ENCODE results near the gene HIVEP3. TPM values are rescaled to one million over a fixed set of nuclear protein-coding genes. Genes with fewer than 3 reads are reported as not detected.

Gene HIVEP3
- total RNA-seq, 1 donor from 2014 or later = 3.6 TPM

DNA sequence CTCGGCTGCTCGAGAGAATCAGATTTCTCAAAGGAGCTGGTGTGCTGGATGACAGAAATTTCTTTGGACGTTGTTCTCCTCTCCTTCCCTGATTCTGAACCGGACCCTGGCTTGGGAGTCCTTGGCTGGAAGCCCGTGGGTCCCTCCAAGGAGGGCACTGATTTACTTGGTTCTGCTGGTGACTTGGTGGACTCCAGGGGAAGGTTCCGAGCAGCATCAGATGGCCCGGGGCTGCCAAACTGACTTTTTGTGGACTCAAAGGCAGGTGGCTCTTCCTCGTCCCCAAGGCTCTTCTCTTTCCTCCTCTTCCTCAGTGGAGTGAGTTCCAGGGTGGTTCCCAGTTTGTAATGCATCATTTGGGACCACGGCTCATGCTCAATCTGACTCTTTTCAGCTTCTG, 336.4 kb downstream of the HIVEP3 start:
- no peak for DNase-seq (ENCODE audit: low spot score)
- Mint-ChIP-seq H3K27me3 (ENCODE audit: low read depth) (no peaks in the 10 kb centered on the region), H3K36me3 (ENCODE audit: low read depth) (peaks cover 1% of the 10 kb centered on the region), H3K27ac (ENCODE audit: unreplicated experiment) (no peak overlapping the region), H3K4me1 (ENCODE audit: low read depth) (no peaks in the 10 kb centered on the region), H3K9me3 (ENCODE audit: low read depth) (peaks cover 4% of the 10 kb centered on the region), H3K4me3 (ENCODE audit: unreplicated experiment) (no peak overlapping the region)
- TF ChIP-seq, protein P1, sequence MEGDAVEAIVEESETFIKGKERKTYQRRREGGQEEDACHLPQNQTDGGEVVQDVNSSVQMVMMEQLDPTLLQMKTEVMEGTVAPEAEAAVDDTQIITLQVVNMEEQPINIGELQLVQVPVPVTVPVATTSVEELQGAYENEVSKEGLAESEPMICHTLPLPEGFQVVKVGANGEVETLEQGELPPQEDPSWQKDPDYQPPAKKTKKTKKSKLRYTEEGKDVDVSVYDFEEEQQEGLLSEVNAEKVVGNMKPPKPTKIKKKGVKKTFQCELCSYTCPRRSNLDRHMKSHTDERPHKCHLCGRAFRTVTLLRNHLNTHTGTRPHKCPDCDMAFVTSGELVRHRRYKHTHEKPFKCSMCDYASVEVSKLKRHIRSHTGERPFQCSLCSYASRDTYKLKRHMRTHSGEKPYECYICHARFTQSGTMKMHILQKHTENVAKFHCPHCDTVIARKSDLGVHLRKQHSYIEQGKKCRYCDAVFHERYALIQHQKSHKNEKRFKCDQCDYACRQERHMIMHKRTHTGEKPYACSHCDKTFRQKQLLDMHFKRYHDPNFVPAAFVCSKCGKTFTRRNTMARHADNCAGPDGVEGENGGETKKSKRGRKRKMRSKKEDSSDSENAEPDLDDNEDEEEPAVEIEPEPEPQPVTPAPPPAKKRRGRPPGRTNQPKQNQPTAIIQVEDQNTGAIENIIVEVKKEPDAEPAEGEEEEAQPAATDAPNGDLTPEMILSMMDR (IDR thresholded peaks at IDR 0.05) = no peak

DNA sequence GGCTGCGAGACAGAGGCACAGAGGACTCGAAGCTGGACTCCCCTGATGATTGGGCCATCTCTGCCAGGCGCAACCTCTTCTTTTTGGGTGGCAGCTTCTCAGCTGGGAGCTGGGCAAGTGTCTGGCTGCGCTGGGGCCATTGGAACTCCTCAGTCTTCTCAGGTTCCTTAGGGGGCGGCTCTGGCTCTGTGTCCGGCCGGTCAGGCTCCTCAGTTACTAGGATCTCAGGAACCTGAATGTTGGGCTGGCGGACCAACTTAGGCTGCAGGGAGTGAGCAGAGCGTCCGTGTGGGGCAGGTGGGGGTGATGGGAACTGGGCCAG, 336.8 kb downstream of the HIVEP3 start:
- DNase-seq (ENCODE audit: low spot score) = no peak
- Mint-ChIP-seq H3K4me1 (ENCODE audit: low read depth) (no peaks in the 10 kb centered on the region), H3K27ac (ENCODE audit: unreplicated experiment) (no peak overlapping the region), H3K36me3 (ENCODE audit: low read depth) (peaks cover 1% of the 10 kb centered on the region), H3K9me3 (ENCODE audit: low read depth) (peaks cover 1% of the 10 kb centered on the region), H3K4me3 (ENCODE audit: unreplicated experiment) (no peak overlapping the region), H3K27me3 (ENCODE audit: low read depth) (no peaks in the 10 kb centered on the region)
- TF ChIP-seq, protein P1 (IDR thresholded peaks at IDR 0.05) = no peak

DNA sequence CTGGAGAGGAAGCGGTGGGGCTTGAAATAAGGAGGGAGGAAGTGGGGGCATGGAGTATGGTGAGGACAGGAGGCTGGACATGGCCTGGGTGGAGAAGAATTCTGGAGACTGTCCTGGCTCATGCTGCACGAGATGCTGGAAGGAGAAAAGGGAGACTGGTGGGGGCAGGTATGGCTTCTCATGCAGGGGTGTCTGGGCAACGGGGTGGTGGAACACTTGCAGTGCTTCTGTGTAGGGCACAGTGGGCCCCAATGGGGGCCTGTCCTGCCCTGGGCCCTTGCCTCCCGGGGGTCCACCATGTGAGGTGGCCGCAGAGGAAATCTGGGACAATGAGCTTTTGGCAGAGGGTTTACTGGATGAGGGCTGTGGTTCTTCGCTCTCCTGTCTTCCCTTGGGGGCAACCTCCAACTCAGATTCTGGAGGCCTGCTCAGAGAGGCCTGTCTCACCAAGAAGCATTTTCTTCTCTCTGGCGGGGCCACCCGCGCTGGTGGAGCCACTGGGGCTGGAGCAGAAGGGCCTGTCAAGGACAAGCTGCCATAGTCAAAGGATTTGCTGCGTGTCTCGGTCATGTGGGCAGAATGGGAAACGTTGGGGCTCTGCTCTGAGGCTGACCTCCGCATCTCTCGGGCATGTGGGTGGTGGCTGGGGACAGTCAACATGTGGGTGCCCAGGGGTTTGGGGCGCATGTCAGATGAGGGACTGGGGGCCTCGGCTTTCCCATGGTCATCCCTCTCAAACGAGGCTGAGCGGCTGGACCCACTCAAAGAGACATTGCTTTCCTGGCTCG, 337.3 kb downstream of the HIVEP3 start:
- H3K27me3 Mint-ChIP-seq (ENCODE audit: low read depth) = no peaks in the 10 kb centered on the region
- no peak for DNase-seq (ENCODE audit: low spot score)
- no peak overlapping the region for H3K4me3 Mint-ChIP-seq (ENCODE audit: unreplicated experiment)
- TF ChIP-seq, protein P1 (IDR thresholded peaks at IDR 0.05) = no peak
- H3K9me3 Mint-ChIP-seq (ENCODE audit: low read depth) = no peaks in the 10 kb centered on the region
- peaks cover 1% of the 10 kb centered on the region for H3K36me3 Mint-ChIP-seq (ENCODE audit: low read depth)
- H3K4me1 Mint-ChIP-seq (ENCODE audit: low read depth) = no peaks in the 10 kb centered on the region
- no peak overlapping the region for H3K27ac Mint-ChIP-seq (ENCODE audit: unreplicated experiment)

DNA sequence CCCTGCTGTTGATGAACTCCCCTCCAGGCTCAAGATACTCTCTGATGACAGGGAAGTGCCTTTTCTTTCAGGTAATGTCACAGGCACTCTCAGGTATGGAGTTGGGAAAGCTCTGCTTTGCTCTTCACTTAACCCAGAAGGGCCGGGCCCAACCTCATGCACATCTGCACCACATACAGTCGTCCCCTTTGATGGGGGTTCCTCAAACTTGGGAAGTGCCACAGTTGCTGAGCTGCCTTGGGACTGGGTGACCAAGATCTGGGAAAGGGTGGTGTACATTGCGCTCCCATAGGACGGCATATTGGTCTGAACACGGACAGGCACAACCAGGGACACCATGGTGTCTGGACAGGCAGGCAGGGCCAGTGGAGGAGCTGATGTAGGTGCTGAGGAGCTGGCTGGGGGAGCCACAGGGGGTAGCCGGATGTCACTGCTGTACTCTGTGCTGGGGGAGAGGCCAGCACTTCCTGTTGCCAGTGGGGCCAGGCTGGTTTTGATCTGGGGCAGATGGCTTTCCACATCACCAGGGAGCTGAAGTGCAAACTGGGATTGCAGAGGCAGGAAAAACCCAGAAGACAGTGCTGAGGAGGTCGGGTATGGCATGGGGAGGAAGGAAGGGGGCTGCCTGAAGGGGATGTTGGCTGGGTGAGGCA, 338.1 kb downstream of the HIVEP3 start:
- H3K27me3 Mint-ChIP-seq (ENCODE audit: low read depth) = no peaks in the 10 kb centered on the region

DNA sequence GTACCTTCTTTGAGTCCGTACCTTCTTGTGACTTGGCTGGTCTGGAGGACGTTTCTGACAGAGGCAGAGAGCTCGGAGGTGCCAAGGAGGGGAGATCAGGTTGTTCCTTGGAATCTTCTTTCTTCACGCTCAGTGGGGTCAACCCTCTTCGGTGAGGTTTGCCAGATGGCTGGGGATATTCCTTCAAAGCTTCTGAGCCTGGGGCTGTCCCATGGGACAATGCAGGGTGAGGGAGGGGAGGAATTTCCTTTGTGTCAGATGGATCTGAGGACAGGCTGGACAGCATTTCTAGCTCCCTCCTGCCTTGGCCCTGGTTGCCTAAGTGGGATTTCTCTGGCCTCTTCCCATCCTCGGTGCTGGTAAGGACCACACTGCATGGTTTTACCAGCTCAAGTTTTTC, 338.7 kb downstream of the HIVEP3 start:
- Mint-ChIP-seq H3K36me3 (ENCODE audit: low read depth) (peaks cover 1% of the 10 kb centered on the region), H3K4me3 (ENCODE audit: unreplicated experiment) (no peak overlapping the region), H3K9me3 (ENCODE audit: low read depth) (no peaks in the 10 kb centered on the region), H3K4me1 (ENCODE audit: low read depth) (no peaks in the 10 kb centered on the region), H3K27ac (ENCODE audit: unreplicated experiment) (no peak overlapping the region), H3K27me3 (ENCODE audit: low read depth) (no peaks in the 10 kb centered on the region)
- DNase-seq (ENCODE audit: low spot score) = no peak
- TF ChIP-seq, protein P1 (IDR thresholded peaks at IDR 0.05) = no peak

More for the DNA sequence above, 338.1 kb downstream of the HIVEP3 start:
- H3K4me3 Mint-ChIP-seq (ENCODE audit: unreplicated experiment) = no peak overlapping the region
- no peaks in the 10 kb centered on the region for H3K9me3 Mint-ChIP-seq (ENCODE audit: low read depth)
- no peak for DNase-seq (ENCODE audit: low spot score)
- H3K4me1 Mint-ChIP-seq (ENCODE audit: low read depth) = no peaks in the 10 kb centered on the region
- H3K27ac Mint-ChIP-seq (ENCODE audit: unreplicated experiment) = no peak overlapping the region
- TF ChIP-seq, protein P1 (IDR thresholded peaks at IDR 0.05) = no peak
- H3K36me3 Mint-ChIP-seq (ENCODE audit: low read depth) = peaks cover 1% of the 10 kb centered on the region

Data from chondrocyte (in vitro differentiated cells).